Measurements from ENCODE around the gene TMTC1.

Gene TMTC1

GRCh38 chr12:29591140-29592020, 192.4 kb downstream of the TMTC1 start:
- peak; percentile 36 for FAIRE-seq
- DNase-seq (ENCODE audit: extremely low spot score, insufficient read length, low read depth), result no peak

- FAIRE-seq (no peak), DNase-seq (ENCODE audit: extremely low spot score, insufficient read length, low read depth) (no peak)
These were observed 193.9 kb downstream of the TMTC1 start for GRCh38 chr12:29589851-29590250.

GRCh38 chr12:29589286-29589820, 194.4 kb downstream of the TMTC1 start:
- no peak for DNase-seq (ENCODE audit: extremely low spot score, insufficient read length, low read depth)
- no peak for FAIRE-seq

GRCh38 chr12:29582677-29583272, 201.0 kb downstream of the TMTC1 start:
- no peak for DNase-seq (ENCODE audit: extremely low spot score, insufficient read length, low read depth)

DNA sequence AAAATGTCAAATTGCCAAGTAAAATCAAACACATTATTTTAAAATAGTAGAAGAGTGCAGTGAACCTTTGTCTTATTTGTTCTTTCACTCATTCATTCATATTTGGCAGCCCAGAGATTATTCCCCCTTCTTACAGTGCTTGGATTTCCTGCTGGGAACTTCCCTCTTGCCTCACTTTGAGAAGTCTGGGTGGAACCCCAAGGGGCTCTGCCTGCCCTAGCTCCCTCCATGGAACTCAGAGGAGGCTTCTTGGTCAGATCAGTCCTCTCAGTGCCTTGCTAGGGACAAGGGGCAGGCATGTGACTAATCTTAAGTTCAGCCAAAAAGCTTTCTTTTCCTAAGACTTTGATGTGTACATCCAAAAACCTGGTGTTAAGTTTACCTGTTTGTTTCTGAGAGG, 201.6 kb downstream of the TMTC1 start:
- FAIRE-seq (no peak), DNase-seq (ENCODE audit: extremely low spot score, insufficient read length, low read depth) (no peak)

More at GRCh38 chr12:29582677-29583272, 201.0 kb downstream of the TMTC1 start:
- FAIRE-seq, result no peak

- no peak for DNase-seq (ENCODE audit: extremely low spot score, insufficient read length, low read depth)
- no peak for FAIRE-seq
These were observed 202.1 kb downstream of the TMTC1 start for GRCh38 chr12:29581631-29582030.

DNA sequence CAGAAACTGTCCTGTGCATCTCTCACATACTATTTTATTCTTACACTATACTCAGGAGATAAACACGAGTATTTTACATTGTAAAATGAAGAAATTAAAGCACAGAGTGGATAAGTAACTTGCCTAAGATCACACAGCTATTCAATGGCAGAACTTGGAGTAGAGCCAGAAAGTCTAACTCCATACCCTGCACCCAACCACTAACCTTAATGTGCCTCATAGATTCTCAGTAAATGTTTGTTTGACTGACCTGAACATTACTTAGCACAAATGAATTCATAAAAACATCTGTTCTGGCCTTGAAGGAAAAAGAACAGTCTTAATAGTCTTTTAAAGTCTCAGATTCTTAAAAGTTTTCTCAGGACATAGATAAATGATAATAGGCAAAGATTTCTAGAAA, 202.8 kb downstream of the TMTC1 start:
- DNase-seq (ENCODE audit: extremely low spot score, insufficient read length, low read depth) (no peak), FAIRE-seq (no peak)

- FAIRE-seq (no peak), DNase-seq (ENCODE audit: extremely low spot score, insufficient read length, low read depth) (no peak)
These were observed 205.0 kb downstream of the TMTC1 start for GRCh38 chr12:29578731-29579130.

DNA sequence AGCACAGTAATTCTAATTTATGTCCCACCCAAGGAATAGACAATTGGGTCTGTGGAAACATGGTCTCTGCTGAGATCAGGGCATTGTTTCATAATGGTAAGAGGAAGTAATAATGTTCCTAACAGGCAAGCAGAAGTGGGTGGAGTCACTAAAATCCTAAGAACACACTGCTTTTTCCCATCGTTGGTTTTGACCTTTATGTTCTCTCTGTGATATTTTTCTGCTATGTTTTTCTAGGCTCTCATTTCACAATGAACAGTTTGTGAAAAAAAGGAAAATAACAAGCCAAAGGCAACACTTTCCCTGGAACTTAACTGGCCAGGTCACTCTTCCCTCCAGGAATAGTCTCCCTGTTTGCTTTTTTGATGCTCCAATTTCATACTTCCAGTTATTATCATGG, 205.7 kb downstream of the TMTC1 start:
- FAIRE-seq, result no peak

DNA sequence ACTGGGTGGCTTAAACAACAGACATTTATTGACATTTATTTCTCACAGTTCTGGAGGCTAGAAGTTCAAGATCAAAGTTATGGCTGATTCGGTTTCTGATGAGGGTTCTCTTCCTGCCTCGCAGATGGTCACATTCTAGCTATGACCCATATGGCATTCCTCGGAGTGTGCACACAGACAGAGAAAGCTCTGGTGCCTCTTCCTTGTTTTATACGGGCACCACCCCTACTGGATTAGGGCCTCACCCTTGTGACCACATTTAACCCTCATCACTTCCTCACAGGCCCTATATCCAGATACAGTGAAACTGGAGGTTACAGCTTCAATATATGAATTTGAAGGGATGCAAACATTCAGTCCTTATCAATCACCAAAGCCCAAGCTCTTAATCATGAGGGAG, 209.2 kb downstream of the TMTC1 start:
- FAIRE-seq (no peak), DNase-seq (ENCODE audit: extremely low spot score, insufficient read length, low read depth) (no peak)

More for the DNA sequence above, 205.7 kb downstream of the TMTC1 start:
- DNase-seq (ENCODE audit: extremely low spot score, insufficient read length, low read depth), result no peak

- FAIRE-seq (no peak), DNase-seq (ENCODE audit: extremely low spot score, insufficient read length, low read depth) (no peak)
These were observed 210.8 kb downstream of the TMTC1 start for GRCh38 chr12:29572938-29573337.

- no peak for DNase-seq (ENCODE audit: extremely low spot score, insufficient read length, low read depth)
- FAIRE-seq, result no peak
These were observed 211.3 kb downstream of the TMTC1 start for GRCh38 chr12:29572464-29572863.

- no peak for DNase-seq (ENCODE audit: extremely low spot score, insufficient read length, low read depth)
- FAIRE-seq, result no peak
These were observed 214.5 kb downstream of the TMTC1 start for GRCh38 chr12:29569132-29569757.

- no peak for DNase-seq (ENCODE audit: extremely low spot score, insufficient read length, low read depth)
- FAIRE-seq, result no peak
These were observed 217.3 kb downstream of the TMTC1 start for GRCh38 chr12:29566441-29566840.

- FAIRE-seq (no peak), DNase-seq (ENCODE audit: extremely low spot score, insufficient read length, low read depth) (no peak)
These were observed 218.0 kb downstream of the TMTC1 start for GRCh38 chr12:29565727-29566126.

DNA sequence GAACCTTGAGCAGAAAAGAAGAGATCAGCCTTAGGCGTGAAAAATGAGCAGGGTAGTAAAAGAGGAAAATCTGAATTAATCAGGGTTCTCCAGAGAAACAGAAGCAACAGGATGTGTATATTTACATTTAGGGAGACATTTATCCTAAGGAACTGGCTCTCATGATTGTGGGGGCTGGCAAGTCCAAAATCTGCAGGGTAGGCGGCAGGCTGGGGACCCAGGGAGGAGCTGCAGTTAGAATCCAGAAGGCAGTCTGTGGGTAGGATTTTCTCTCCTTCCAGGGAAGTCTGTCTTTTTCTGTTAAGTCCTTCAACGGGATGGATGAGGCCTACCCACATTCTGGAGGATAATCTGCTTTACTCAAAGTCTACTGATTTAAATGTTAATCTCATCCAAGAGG, 218.8 kb downstream of the TMTC1 start:
- no peak for FAIRE-seq
- DNase-seq (ENCODE audit: extremely low spot score, insufficient read length, low read depth), result no peak

DNA sequence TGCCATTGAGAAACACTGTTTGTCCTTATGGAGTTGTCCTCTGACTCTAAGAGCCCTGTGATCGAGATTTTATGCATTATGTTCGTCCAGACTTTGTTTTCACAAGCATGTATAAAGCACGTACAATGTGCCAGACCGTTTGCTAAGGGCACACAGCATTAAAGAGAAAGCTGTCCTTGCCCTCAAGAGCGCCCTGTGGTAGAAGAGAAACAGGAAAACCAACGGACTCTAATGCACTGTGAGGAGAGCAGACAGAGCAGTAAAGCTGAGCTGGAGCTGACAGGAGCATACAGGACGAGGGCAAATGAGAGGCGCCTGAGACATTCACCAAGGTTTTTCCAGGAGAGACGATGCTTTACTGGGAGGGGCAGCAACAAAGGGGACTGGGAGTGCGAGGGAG, 220.1 kb downstream of the TMTC1 start:
- FAIRE-seq, result no peak
- no peak for DNase-seq (ENCODE audit: extremely low spot score, insufficient read length, low read depth)

GRCh38 chr12:29563071-29563470, 220.7 kb downstream of the TMTC1 start:
- no peak for DNase-seq (ENCODE audit: extremely low spot score, insufficient read length, low read depth)
- no peak for FAIRE-seq

GRCh38 chr12:29562110-29562804, 221.5 kb downstream of the TMTC1 start:
- FAIRE-seq, result no peak

GRCh38 chr12:29561664-29562071, 222.1 kb downstream of the TMTC1 start:
- FAIRE-seq, result no peak
- DNase-seq (ENCODE audit: extremely low spot score, insufficient read length, low read depth), result no peak

More at GRCh38 chr12:29562110-29562804, 221.5 kb downstream of the TMTC1 start:
- no peak for DNase-seq (ENCODE audit: extremely low spot score, insufficient read length, low read depth)

Data from GM18507 (cell line).